Breast epithelium (tissue), 4 donors: ENCODE measurements around the gene CISH. TPM values are rescaled to one million over a fixed set of nuclear protein-coding genes. Genes with fewer than 3 reads are reported as not detected.

ENCODE experiments used
- DNase-seq, 2 donors: peaks; one replicate each; pipeline ENCODE4 v3.0.0-alpha.2; 2019; ENCODE audit warnings: low spot score in 2 of 2
- H3K27ac ChIP-seq, 2 donors: fragments of 200-600 bp; sonication (generic) in 1 of 2; one replicate each; pipeline ENCODE4 v1.5.1; 2016 to 2019; ENCODE audit warnings: mild to moderate bottlenecking in 1 of 2
- H3K27me3 ChIP-seq, 2 donors: fragments of 200-600 bp; sonication (generic) in 1 of 2; one replicate each; pipeline versions ENCODE4 v1.5.1 to v1.6.0; 2017 to 2019; ENCODE audit warnings: control low read depth in 1 of 2, mild to moderate bottlenecking in 1 of 2
- H3K36me3 ChIP-seq: fragments of 200-600 bp; one replicate; pipeline ENCODE4 v1.5.1; 2019
- H3K4me1 ChIP-seq, 2 donors: fragments of 200-600 bp; sonication (generic); one replicate each; pipeline ENCODE4 v1.5.1; 2016 to 2019; ENCODE audit warnings: control low read depth in 1 of 2
- H3K4me3 ChIP-seq, 3 donors: fragments of 200-600 bp; sonication (generic); 1 replicate in 2 of 3; 2 replicates in 1 of 3; pipeline ENCODE4 v1.5.1; 2016 to 2019; ENCODE audit warnings: mild to moderate bottlenecking in 3 of 3, moderate library complexity in 2 of 3
- H3K9me3 ChIP-seq, 2 donors: fragments of 200-600 bp; sonication (generic) in 1 of 2; one replicate each; pipeline ENCODE4 v1.5.1; 2016 to 2019; ENCODE audit warnings: control low read depth in 1 of 2
- CTCF ChIP-seq, 3 donors: fragments of 450-650 bp; IDR thresholded peaks; one replicate each; pipeline ENCODE4 v1.5.1; 2016 to 2017; ENCODE audit warnings: antibody characterized with exemption in 3 of 3, mild to moderate bottlenecking in 3 of 3, moderate library complexity in 3 of 3
- POLR2A ChIP-seq: fragments of 450-650 bp; IDR thresholded peaks from one replicate; pipeline ENCODE4 v1.6.1; 2016; ENCODE audit warnings: antibody characterized with exemption, mild to moderate bottlenecking, moderate library complexity
- POLR2AphosphoS5 ChIP-seq, 3 donors: sonication (generic); formaldehyde crosslinking; IDR thresholded peaks; one replicate each; pipeline ENCODE4 v1.6.1; 2017; ENCODE audit warnings: antibody characterized with exemption in 3 of 3
- intact Hi-C: fragments of 100-400 bp; cut with DNase I; formaldehyde crosslinking; loops from one replicate; pipeline ENCODE4 v1.15.1; 2023; ENCODE audit warnings: low total_unique reads
- total RNA-seq, 3 donors: library from RNA; depleted of rRNA; stranded (reverse); fragments of >200 nt; gene quantifications; one replicate each; pipeline ENCODE4 v1.1.0, GENCODE V29; 2016

Gene CISH
- total RNA-seq, 3 donors from 2014 or later = 5.4 to 29.6 (median 17.4) TPM

GRCh38 chr3:50570508-50571279 is 40.9 kb downstream of the CISH start:
- H3K4me1 ChIP-seq = no peaks in the 10 kb centered on the region
- DNase-seq = no peak
- no peak overlapping the region for H3K4me3 ChIP-seq
- no peak for TF ChIP-seq POLR2A
- no peak for TF ChIP-seq CTCF (IDR thresholded peaks at IDR 0.05)
- no peak for TF ChIP-seq POLR2AphosphoS5 (IDR thresholded peaks at IDR 0.05)
- intact Hi-C loops = loop anchor here (10.0 kb wide), 1 partner anchor 824 kb away; the partner anchor contains the start of gene RBM15B
- peak overlapping the region in 1 of 2 donors; percentile 52 for H3K27ac ChIP-seq
- no peaks in the 10 kb centered on the region for H3K27me3 ChIP-seq
- no peaks in the 10 kb centered on the region for H3K9me3 ChIP-seq
- no peaks in the 10 kb centered on the region for H3K36me3 ChIP-seq

- Histone ChIP-seq H3K4me1 (no peaks in the 10 kb centered on the region), H3K36me3 (no peaks in the 10 kb centered on the region), H3K9me3 (no peaks in the 10 kb centered on the region), H3K27ac (peak within 1 kb of the TSS; percentile 88), H3K4me3 (peak within 1 kb of the TSS; percentile 57 to 84 (median 75)), H3K27me3 (no peaks in the 10 kb centered on the region)
- TF ChIP-seq CTCF (IDR thresholded peaks at IDR 0.05) = peak in 2 of 3 donors; percentile 7
- TF ChIP-seq POLR2A = peak; percentile 60
- TF ChIP-seq POLR2AphosphoS5 (IDR thresholded peaks at IDR 0.05) = peak; percentile 92 to 93 (median 92)
- DNase-seq = peak; percentile 97 to 98
- intact Hi-C loops = no loop called here
Observed at GRCh38 chr3:50568947-50569749, 42.4 kb downstream of the CISH start, which contains the start of gene HEMK1. Gene HEMK1 (plus strand): TSS chr3:50569522. CDS start chr3:50571105, 1,583 bp downstream.

- Histone ChIP-seq H3K4me1 (no peaks in the 10 kb centered on the region), H3K27me3 (no peaks in the 10 kb centered on the region), H3K27ac (peak within 1 kb of the TSS; percentile 88), H3K9me3 (no peaks in the 10 kb centered on the region), H3K4me3 (peak within 1 kb of the TSS; percentile 60 to 84 (median 75)), H3K36me3 (no peaks in the 10 kb centered on the region)
- no peak for TF ChIP-seq CTCF (IDR thresholded peaks at IDR 0.05)
- intact Hi-C loops = no loop called here
- DNase-seq = peak; percentile 78 to 79
Observed at GRCh38 chr3:50567386-50568167, 44.0 kb downstream of the CISH start, which contains the start of gene C3orf18. Gene C3orf18 (minus strand): TSS chr3:50567747. CDS start chr3:50565699, 2,048 bp downstream.

GRCh38 chr3:50567011-50567385 is 44.6 kb downstream of the CISH start:
- intact Hi-C loops = no loop called here

DNA sequence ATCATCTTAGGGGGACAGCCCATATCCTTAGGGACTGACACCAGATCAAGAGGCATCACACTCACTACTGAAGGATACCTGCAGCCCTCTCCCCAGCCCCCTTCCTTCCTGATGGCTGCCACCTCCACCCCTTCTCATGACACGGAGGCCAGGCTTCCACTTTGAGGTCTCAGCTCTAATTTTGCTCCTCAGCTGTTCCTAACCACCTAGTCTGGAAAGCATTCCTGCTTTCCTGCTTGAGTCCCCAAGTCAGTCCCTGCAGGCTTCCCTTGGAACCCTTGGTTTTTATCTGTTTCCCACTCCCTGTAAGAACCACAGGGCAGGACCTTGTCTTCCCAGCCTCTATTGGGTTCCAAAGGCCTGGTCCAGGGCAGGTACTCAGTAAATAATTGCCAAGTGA is 47.3 kb downstream of the CISH start:
- Histone ChIP-seq H3K36me3 (no peaks in the 10 kb centered on the region), H3K27ac (no peak overlapping the region), H3K4me1 (no peaks in the 10 kb centered on the region), H3K27me3 (no peaks in the 10 kb centered on the region), H3K9me3 (no peaks in the 10 kb centered on the region), H3K4me3 (no peak overlapping the region)
- no peak for TF ChIP-seq POLR2A
- DNase-seq = no peak
- intact Hi-C loops = no loop called here

More at GRCh38 chr3:50567011-50567385, 44.6 kb downstream of the CISH start:
- H3K9me3 ChIP-seq = no peaks in the 10 kb centered on the region
- peak overlapping the region; percentile 60 to 84 (median 75) for H3K4me3 ChIP-seq
- H3K4me1 ChIP-seq = no peaks in the 10 kb centered on the region
- H3K36me3 ChIP-seq = no peaks in the 10 kb centered on the region
- DNase-seq = no peak
- no peaks in the 10 kb centered on the region for H3K27me3 ChIP-seq
- no peak for TF ChIP-seq POLR2A
- peak overlapping the region; percentile 58 to 88 for H3K27ac ChIP-seq
